Measurements from ENCODE around the gene RHOT2.
"Not testable (repeated sequence)": the region's sequence is repeated elsewhere in the genome, so short reads cannot be mapped to it uniquely, and the experiment has no call there.

Gene RHOT2

DNA sequence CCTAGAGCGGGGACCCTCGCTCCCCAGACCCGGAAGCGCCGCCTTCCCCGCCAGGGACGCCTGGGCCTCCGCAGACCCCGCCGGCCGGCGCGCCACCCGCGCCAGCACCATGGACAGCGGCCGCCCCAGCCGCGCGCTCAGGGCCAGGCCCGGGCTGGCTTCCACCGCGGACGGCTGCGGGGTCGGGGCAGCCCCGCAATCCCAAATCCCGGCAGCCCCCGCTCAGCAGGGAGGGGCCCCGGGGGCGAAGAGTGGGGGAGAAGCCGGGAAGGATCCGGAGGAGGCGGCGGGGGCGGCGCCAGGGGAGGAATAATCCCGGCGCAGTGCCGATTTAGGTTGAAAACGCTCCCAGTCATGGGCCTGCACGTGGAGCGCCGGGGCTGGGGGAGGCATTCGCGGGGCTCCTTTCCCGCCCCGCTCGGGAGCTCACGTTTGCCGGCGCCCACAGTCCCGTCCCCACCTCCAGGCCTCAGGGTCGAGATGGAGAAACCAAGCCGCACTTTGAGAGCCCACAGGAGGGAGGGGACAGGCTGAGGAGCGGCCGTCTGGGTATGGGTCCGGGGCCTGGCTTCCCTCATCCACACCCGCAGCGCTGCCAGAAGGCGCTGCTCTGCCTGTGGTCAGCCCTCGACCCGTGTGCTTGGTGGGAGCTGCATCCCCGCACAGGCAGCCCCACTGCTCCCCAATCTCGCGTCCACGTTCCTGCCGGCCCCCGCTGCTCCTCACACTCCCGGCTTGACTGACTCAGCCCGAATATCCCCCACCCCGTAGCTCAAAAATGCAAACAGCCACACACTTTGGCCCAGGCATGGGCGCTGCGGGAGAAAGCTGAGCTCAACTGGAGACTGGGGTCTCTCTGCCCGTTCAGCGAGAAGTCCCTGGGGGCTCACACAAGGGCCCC is 33.0 kb downstream of the RHOT2 start:
- peak; percentile 69 for DNase-seq

GRCh38 chr16:702341-702740 is 34.4 kb downstream of the RHOT2 start:
- no peak for DNase-seq

DNA sequence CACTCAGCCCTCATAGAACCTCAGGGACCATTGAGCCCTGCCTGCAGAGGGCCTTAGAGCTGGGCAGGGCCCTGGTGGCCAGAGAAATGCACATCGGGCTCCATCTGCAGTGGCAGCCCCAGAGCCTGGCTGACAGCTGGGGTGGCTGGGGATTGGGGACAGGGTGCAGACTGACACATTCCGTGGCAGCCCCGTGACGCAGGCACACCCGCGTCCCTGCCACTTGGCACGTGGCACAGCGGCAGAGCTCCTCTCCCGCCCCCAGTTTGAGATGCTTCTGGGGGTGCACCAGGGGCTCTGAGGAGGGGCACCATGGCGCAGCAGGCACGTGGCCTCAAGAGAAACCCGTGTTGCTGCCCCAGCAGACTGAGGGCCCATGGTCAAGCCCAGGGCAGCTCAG is 35.5 kb downstream of the RHOT2 start:
- no peak for DNase-seq

DNA sequence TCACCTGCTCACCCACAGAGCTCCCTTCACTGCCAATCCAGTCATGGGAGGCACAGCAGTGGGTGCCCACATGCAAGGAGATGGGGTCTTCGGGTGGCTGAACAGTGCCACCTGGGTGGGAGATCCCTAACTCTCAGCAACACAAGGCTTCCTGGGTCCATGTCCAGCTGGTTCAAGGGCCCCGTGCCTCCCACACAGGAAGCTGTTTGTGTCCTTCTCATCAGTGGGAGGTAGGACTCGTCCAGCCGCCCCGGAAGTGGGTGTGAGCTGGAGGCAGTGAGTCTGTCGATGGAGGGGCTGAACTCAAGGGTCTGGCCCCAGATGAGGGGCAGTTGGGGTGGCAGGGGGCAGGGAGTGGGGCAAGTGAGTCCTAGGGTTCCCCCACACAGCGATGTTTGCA is 36.1 kb downstream of the RHOT2 start:
- no peak for DNase-seq

DNA sequence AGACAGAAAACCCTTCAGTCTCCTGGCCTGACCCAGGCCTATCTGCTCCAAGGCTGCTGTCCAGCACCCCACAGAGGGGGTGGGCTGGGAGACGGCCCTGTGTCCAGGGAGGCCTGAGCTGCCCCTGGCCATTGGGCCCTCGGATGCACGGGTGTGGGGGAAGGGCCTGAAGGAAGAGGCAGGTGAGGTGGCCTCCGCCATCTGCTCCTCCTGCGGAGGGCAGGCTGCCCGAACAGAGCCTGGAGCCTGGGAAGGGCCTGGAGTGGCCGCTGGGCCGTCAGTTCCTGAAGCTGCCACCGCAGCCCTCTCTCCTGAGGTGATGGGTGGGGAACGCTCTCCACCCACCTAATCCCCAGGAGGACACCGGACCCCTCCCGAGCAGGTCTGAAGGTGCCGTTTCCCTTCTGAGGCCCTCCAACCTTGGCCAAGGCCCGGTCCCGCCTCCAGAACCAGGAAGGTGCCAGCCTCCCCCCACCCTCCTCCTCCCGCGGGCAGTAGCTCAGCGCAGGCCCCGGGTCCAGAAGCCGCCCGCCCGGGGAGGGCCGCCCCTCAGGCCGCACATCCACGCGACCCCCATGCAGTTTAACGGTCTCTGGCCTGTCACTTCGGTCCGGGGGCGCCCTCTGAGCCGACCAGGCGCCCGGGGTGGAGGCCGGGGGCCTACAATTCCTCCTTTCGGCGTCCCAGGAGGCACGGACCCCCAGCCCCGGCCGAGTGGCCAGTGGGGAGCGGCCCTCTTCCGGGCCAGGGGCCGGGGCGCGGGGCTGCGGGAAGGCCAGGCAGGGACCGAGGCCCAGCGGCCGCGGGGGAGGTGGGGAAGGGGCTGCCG is 36.8 kb downstream of the RHOT2 start:
- no peak for DNase-seq

GRCh38 chr16:705431-706188 is 37.7 kb downstream of the RHOT2 start, which contains the start of gene FBXL16:
FBXL16 (minus strand) TSS chr16:705801; CDS start chr16:697405, 8,396 bp downstream.
- DNase-seq = no peak

DNA sequence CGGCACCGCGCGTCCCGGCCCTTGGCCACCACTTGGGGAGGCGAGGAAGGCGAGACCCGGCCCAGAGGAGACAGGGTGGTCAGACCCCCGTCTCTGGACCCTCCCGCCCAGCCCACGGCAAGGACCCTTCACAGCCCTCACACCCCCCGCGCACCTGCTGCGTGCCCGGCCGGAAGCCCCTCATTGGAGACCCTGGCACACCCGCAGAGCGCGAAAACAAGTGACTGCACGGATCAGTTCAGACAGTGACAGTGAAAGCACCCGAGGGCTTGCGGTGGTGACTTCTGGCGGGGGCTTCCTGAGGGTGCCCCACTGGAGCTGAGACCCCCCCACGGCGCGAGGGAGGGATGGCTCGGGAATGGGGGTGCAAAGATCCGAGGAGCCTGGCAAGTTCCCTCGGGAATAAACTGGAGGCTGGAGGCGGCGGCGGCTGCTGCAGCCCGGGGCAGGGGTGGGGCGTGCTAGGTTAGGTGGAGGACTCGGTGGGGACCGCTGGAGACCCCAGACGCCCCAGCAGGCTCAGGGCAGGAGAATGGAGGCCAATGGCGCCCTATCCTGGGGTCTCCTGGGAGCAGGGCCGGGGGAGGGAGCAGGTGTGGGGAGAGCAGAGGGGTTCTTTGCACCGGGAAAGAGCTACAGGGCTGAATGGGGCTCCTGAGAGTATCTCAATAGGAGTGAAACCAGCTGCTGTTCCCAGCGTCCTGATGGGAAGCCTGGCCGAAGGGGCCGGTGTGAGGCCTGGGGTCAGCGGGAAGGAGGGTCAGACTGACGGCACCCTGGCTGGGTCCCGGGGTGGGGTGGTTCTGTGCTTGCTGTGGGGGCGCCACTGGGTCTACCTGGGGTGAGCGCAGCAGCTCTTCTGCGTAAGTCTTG is 38.5 kb downstream of the RHOT2 start:
- no peak for DNase-seq

DNA sequence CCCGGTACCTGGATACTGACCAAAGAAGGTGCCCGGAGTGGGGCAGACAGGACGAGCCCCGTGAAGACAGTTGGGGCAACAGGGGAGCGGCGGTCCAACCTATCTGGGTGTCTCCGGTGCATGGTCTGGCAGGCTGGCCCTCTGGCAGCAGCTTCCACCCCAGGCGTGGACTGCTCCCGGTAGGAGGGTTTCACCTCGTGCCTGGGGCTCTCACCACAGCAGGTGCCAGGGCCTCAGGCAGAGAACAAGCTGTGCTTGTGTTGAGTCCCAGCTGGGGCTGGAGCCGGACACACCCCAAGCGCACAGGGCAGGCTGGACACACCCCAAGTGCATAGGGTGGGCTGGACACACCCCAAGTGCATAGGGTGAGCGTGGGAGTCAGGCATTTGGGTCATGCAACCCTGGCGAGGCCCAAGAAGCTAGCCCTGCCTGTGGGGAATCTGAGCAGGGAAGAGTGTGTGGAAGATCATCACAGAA is 39.2 kb downstream of the RHOT2 start:
- no peak for DNase-seq

DNA sequence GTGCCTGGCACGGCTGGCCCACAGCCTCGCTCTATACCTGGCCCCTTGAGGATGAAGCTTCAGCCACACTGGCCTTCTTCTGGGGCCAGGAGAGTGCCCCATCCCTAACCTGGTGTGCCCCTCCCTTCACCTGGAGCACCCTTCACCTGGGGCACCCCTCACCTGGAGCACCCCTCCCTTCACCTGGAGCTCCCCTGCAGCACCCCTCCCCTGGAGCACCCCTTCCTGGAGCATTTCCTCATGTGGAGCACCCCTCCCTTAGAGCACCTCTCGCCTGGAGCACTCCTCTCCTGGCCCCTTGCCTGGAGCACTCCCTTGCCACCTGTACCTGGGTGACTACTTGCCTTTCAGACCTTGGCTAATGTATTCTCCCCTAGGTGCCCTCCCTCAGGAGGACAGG is 40.1 kb downstream of the RHOT2 start:
- no peak for DNase-seq

DNA sequence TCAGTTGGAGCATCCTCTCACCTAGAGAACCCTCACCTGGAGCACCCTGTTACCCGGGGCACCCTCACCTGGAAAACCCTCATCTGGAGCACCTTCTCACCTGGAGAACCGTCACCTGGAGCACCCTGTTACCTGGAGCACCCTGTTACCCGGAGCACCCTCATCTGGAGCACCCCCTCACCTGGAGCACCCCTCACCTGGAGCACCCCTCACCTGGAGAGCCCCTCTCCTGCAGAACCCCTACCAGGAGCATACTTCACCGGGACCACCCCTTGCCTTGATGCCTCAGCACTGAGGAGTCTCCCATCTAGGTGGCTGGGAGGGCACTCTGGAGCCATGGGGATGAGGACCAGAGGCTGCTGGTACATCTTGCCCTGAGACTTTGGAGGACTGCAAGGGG is 41.0 kb downstream of the RHOT2 start:
- DNase-seq = no peak

DNA sequence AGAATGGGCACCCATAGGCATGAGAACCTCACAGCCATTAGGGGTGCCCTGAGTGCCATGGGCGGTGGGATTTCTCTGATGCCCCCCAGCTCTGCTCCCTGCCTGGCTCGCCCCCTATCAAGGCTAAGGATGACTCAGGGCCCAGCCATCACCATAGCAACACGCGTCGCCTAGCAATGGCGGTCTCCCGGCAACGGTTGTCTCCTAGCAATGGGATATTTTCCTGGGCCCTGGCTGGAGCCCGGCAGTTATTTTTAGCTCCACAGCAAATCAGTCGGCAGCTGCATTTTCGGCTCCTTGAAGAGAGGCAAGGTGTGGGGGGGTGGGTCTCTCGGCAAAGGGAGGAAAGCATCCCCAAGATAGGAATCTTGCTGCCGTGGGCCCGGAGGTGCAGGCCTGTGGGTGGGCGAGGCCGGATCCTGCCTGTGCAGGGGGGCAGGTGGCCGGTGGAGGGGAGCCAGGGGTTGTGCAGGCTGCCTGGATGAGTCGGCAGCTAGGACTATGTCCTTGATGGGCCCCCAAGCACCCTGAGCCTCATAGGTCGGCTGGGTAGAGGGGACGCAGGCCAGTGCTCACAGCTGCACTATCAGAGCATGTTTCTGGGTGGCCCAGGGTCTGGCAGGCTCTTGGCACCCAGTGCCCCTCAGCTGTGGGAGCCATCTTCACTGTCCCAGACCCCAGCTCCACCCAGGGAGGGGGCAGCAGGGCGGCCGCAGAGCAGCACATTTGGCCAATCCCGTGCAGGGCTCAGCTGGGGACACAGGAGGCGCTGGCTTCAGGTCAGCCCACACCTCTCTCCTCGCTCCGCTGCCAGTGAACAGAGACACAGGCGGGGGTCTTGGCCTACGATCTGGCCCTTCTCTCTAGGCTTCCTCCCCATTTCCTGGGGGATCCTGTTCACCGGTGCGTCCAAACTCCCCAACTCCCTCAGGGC is 41.9 kb downstream of the RHOT2 start:
- no peak for DNase-seq

GRCh38 chr16:710500-711075 is 42.7 kb downstream of the RHOT2 start:
- no peak for DNase-seq

DNA sequence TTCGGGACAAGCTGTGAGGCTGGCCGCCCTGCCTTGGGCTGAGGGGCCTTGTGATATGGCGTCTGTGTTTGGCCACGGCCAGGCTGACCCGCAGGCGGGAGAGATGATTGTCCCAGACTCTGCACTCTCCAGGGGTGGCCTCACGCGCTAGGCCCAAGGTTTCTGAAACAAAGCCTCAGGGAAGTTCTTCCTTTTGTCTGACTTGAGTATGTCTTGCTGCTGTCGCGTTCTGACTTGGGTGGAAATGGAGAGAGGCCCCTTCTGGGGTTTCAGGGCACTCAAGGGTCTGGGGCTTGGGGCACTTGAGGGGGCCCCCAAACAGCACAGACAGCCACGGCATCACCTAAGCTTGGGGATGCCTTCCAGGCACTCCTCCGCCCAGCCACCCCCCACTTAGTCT is 43.2 kb downstream of the RHOT2 start:
- no peak for DNase-seq

DNA sequence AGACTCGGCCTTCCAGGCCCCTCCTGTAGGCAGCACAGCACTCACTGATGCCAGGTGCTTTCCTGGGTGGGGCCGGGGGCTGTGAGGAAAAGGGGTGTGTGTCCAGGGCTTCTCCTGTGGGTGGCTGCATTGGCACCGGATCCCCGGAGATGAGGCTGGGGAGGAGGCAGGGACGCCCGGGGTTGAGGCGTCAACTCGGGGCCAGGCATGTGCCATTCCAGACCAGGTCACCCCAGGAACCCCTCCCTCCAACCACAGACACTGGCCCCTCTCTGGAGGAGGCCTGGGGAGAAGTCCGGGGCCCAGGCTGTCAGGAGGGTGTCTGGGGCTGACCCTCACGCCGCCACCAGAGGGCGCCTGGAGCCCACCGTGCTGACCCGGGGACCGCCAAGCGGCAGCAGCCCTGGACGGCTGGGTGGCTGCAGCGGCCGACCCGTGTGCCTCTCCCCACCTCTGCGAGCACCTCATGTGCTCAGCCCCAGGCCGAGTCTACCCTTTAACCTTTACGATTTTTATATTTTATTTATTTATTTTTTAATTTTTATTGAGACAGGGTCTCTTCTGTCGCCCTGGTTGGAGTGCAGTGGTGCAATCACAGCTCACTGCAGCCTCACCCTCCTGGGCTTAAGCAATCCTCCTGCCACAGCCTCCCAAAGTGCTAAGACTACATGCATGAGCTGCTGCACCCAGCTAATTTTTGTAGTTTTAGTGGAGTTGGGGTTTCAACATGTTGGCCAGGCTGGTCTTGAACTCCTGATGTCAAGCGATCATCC is 43.8 kb downstream of the RHOT2 start:
- DNase-seq = peak; percentile 53

GRCh38 chr16:712740-713250 is 44.9 kb downstream of the RHOT2 start:
- DNase-seq = not testable (repeated sequence)

GRCh38 chr16:714079-714478 is 46.1 kb downstream of the RHOT2 start:
- no peak for DNase-seq

- DNase-seq = peak; percentile 70
Observed at GRCh38 chr16:714558-715476, 46.9 kb downstream of the RHOT2 start, which contains the start of gene METRN. METRN (plus strand) TSS chr16:715118; CDS start chr16:715290, 172 bp downstream.

All from right kidney (tissue), 1 donor.